Occipital lobe (tissue), 2 donors: ENCODE data around the gene SLC44A2. TPM values are rescaled to one million over a fixed set of nuclear protein-coding genes. Genes with fewer than 3 reads are reported as not detected.

Source experiments
- DNase-seq: peaks from one replicate; lab custom pipeline; 2025; lab: John Stamatoyannopoulos, UW
- total RNA-seq: library from RNA; depleted of rRNA; stranded (reverse); fragments of >200 nt; gene quantifications from one replicate; pipeline ENCODE4 v1.2.3, GENCODE V29; 2014

The SLC44A2 gene
- total RNA-seq, 1 donor from 2014 or later, result 25.9 TPM

GRCh38 chr19:10615429-10616023 lies 9.8 kb upstream of the SLC44A2 start:
- DNase-seq, result no peak

GRCh38 chr19:10617409-10618121 lies 7.8 kb upstream of the SLC44A2 start:
- no peak for DNase-seq

- DNase-seq, result no peak
These were observed 6.5 kb upstream of the SLC44A2 start for GRCh38 chr19:10618846-10619245.

- no peak for DNase-seq
These were observed 4.6 kb upstream of the SLC44A2 start for GRCh38 chr19:10620786-10621185.

GRCh38 chr19:10621966-10622365 lies 3.4 kb upstream of the SLC44A2 start:
- no peak for DNase-seq

GRCh38 chr19:10624585-10624984 lies 768 bp upstream of the SLC44A2 start:
- DNase-seq, result no peak

GRCh38 chr19:10625762-10626138 lies 397 bp downstream of the SLC44A2 start:
- DNase-seq, result no peak

GRCh38 chr19:10631874-10632273 lies 6.5 kb downstream of the SLC44A2 start:
- no peak for DNase-seq

- DNase-seq, result no peak
These were observed 9.1 kb downstream of the SLC44A2 start for GRCh38 chr19:10634430-10634829.

- no peak for DNase-seq
These were observed 9.6 kb downstream of the SLC44A2 start for GRCh38 chr19:10634963-10635362.

GRCh38 chr19:10636304-10636972 lies 11.1 kb downstream of the SLC44A2 start:
- DNase-seq, result no peak

GRCh38 chr19:10637894-10638293 lies 12.5 kb downstream of the SLC44A2 start:
- DNase-seq, result no peak

- DNase-seq, result no peak
These were observed 14.5 kb downstream of the SLC44A2 start for GRCh38 chr19:10639836-10640235.

- no peak for DNase-seq
These were observed 15.0 kb downstream of the SLC44A2 start for GRCh38 chr19:10640361-10640760.

GRCh38 chr19:10641248-10641647 lies 15.9 kb downstream of the SLC44A2 start:
- no peak for DNase-seq

- DNase-seq, result no peak
These were observed 17.3 kb downstream of the SLC44A2 start for GRCh38 chr19:10642473-10643171.

GRCh38 chr19:10643172-10643967 lies 18.0 kb downstream of the SLC44A2 start:
- no peak for DNase-seq

GRCh38 chr19:10643968-10644259 lies 18.6 kb downstream of the SLC44A2 start:
- DNase-seq, result no peak

GRCh38 chr19:10644260-10645007 lies 19.1 kb downstream of the SLC44A2 start:
- DNase-seq, result peak; percentile 48

- DNase-seq, result no peak
These were observed 21.3 kb downstream of the SLC44A2 start for GRCh38 chr19:10646456-10647159.
